DMS153 treated with DMSO at 0.1 percent for 48 hours (cell line): ENCODE results near the gene L1TD1.
"Not testable (repeated sequence)": the region's sequence is repeated elsewhere in the genome, so short reads cannot be mapped to it uniquely, and the experiment has no call there.

Experiments
- DNase-seq: peaks from one replicate; lab custom pipeline; 2025; ENCODE audit not compliant: unreplicated experiment; lab: John Stamatoyannopoulos, UW

The L1TD1 gene

GRCh38 chr1:62198069-62198780 lies 3.6 kb downstream of the L1TD1 start:
- DNase-seq = no peak

GRCh38 chr1:62198781-62199125 lies 4.1 kb downstream of the L1TD1 start:
- no peak for DNase-seq

DNA sequence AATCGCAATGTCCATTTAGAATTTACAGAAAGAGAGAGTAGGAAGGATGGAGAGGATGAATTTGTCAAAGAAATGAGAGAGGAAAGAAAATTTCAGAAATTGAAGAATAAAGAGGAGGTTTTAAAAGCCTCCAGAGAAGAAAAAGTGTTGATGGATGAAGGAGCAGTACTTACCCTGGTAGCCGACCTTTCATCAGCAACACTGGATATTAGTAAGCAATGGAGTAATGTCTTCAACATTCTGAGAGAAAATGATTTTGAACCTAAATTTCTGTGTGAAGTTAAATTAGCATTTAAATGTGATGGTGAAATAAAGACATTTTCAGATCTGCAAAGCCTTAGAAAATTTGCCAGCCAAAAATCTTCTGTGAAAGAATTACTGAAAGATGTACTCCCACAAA lies 12.5 kb downstream of the L1TD1 start:
- DNase-seq = no peak

DNA sequence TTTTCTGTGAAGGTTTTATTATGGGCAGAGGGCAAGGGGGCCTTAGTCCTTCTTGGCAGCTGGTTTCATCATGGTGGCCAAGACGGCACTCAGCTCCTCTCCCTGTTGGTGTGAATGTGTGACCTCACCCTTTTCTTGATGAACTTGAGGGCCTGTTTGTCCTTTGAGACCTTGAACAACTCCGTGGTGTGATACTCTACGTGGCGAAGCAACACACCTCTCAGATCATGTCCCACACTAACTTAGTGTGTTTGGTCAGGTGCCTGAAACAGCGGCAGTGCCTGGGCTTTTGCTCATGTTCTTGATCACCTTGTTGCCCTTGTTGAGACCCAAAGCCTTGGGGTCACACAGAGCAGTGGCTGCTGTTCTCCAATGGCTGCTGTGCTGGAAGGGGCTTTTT lies 13.4 kb downstream of the L1TD1 start:
- no peak for DNase-seq

- no peak for DNase-seq
These were observed 14.3 kb downstream of the L1TD1 start for GRCh38 chr1:62208970-62209369.

GRCh38 chr1:62209931-62210595 lies 15.4 kb downstream of the L1TD1 start:
- no peak for DNase-seq

DNA sequence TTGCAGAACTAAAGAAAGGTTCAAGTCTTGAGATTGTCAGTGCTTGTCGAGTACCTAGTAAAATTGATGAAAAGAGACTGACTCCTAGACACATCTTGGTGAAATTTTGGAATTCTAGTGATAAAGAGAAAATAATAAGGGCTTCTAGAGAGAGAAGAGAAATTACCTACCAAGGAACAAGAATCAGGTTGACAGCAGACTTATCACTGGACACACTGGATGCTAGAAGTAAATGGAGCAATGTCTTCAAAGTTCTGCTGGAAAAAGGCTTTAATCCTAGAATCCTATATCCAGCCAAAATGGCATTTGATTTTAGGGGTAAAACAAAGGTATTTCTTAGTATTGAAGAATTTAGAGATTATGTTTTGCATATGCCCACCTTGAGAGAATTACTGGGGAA lies 16.3 kb downstream of the L1TD1 start:
- no peak for DNase-seq

DNA sequence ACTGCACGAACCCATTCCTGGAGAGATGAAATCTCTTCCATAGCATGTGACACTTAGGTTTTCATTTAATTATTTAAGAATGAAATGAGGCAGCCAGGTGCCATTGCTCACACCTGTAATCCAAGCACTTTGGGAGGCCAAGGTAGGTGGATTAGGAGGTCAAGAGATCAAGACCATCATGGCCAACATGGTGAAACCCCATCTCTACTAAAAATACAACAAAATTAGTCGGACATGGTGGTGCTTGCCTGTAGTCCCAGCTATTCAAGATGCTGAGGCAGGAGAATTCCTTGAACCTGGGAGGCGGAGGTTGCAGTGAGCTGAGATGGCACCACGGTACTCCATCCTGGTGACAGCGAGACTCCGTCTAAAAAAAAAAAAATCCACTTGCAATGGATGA lies 17.8 kb downstream of the L1TD1 start:
- no peak for DNase-seq

DNA sequence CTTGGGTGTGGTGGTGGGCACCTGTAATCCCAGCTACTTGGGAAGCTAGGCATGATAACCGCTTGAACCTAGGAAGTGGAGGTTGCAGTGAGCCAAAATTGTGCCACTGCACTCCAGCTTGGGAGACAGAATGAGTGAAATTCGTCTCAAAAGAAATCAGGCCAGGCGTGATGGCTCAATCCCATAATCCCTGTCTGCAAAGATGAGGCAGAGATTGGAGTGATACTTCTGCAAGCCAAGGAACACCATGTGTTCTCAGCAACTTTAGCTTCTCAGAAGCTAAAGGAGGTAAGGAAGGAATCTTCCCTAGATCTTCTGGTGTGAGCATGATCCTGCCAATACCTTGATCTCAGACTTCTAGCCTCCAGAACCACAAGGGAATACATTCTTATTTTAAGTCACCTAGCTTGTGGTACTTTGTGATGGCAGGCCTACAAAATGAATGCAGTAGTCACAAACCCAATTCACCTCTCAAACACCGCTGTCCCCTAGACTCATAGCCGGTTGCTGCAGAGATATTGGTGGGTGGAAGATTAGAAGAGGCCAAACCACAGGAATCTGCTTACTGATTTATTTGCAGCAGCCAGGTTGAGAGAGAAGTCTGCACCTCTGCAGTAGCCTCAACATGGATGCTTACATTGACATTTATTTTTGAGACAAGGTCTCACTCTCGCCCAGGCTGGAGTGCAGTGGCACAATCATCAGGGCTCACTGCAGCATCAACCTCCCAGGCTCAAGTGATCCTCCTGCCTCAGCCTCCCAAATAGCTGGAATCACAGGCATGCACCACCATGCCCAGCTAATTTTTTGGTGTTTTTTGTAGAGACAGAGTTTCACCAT lies 18.6 kb downstream of the L1TD1 start:
- DNase-seq = no peak

GRCh38 chr1:62218604-62219003 lies 24.0 kb downstream of the L1TD1 start:
- no peak for DNase-seq

DNA sequence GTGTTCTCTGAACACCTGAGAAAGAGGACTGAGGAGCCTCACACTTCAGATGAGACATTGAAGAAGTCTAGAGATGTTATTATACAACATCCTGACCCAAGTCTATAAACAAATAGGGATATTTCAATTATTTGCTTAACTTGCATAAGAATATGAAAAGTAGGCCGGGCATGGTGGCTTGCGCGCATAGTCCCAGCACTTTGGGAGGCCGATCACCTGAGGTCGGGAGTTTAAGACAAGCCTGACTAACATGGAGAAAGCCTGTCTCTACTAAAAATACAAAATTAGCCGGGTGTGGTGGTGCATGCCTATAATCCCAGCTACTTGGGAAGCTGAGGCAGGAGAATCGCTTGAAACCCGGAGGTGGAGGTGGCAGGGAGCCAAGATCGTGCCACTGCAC lies 25.8 kb downstream of the L1TD1 start:
- DNase-seq = not testable (repeated sequence)

- DNase-seq = no peak
These were observed 26.5 kb downstream of the L1TD1 start for GRCh38 chr1:62221171-62221570.

- DNase-seq = no peak
These were observed 27.7 kb downstream of the L1TD1 start for GRCh38 chr1:62222321-62222720.

- no peak for DNase-seq
These were observed 29.5 kb downstream of the L1TD1 start for GRCh38 chr1:62224182-62224581.

DNA sequence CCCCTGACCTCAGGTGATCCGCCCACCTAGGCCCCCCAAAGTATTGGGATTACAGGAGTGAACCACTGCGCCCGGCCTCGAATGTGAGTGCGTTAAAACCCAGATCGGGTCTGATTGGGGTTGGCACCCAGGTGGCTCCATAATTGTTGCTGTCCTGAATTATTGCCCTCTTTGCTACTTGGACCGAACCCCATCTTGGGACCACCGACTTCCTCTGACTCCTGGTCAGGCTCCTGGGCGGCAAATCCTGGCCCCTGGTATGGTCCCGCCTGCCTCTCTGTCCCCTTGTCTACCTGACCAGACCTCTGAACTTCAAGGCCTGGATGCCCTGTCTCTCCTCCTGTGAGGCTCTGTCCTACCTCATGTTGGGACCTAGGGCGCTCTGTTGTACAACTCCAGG lies 32.8 kb downstream of the L1TD1 start:
- DNase-seq = no peak

DNA sequence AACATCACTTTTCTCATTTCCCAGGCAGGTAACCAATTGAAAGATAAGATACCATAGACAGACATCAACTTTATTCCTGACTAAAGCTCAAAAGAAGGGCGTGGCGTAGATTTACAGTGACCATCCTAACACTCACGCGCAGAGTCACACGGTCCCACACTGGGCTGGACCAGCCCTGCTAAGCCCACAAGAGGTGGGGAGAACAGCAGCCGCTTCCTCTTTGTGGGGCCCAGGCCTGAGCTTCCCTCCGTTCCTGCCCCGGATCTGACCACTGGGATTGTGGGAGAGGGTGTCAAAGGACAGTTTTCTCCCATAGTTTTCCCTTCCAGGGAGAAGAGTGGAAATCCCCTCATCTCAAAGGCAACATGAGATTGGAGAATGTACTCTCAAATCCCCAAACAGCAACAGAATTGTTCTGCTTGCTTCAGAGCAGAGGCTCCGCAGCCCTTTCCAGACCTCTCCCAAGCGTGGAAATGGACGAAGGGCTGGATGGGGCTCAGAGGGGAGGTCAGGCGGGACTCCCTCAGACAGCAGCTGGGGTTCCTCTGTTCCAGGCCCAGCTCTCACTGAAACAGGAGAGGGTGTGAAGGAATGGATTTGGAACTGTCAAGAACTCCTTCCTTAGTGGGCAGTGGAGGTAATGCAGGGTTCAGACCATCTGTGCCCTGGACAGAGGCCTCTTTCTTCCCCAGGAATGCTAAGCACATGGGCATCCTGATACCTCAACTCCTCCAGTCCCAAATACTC lies 33.7 kb downstream of the L1TD1 start:
- DNase-seq = no peak

DNA sequence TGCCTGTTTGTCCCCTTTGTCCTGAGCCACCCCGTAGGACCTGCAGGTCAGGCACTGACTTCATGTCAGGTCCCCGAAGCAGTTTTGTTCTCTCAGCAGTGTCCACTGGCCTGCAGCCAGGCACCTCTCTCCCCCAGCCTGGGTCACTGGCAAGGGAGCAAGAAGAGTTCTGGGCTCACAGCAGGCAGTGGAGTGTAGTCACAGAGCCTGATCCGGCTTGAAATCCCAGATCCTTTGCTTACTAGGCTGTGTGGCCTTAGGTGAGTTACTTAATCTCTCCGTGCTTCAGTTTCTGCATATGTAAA lies 34.2 kb downstream of the L1TD1 start:
- no peak for DNase-seq

GRCh38 chr1:62229468-62229867 lies 34.8 kb downstream of the L1TD1 start:
- DNase-seq = no peak

DNA sequence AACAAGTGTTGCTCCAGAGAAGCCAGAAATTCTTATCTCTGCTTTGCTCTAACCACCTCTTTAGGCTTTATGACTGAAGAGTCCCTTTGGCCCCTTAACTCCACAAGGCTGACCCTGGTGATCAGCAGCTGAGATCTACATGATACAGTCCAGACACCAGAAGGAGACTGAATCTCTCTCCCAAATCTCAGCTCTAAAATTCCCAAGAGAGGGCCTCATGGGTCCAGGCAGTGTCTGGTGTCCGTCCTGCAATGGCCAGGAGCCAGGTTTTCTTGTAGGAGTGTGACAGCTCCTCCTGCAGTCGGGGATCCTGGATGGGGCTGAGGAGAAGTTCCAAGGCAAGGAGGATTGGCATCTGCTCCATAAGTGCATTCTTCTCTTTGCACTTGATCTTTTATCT lies 35.3 kb downstream of the L1TD1 start:
- no peak for DNase-seq

DNA sequence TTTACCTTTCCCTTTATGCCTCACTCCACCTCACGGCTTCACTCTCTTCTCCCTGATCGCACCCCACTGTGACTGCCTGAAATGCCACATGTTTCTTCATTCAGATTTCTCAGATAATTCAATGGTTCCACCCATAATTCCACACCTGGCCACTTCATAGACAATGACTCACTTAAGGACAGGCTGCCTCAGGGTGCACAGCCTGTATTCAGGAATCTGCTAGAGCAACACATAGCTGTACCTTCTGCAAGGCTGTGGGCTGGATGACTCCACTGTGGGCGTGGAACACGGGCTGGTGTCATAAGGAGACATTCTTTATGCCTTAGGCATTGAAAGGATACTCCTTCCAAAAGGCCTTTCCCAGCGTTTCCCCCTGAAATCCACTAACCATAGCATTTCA lies 36.1 kb downstream of the L1TD1 start:
- no peak for DNase-seq

DNA sequence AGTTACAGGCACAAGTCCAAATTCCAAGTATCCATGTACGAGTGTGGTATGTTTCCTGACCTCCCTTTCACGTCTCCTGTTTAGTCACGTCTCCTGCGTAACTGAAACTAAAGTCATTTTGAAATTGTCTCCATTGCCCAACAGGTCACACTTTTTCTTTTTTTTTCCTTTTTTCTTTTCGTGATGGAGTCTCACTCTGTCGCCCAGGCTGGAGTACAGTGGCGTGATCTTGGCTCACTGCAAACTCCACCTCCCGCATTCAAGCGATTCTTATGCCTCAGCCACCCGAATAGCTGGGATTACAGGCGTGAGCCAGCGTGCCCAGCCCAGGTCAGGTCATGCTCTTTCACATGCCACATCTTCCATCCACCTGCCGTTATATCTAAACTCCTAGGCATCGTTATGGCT lies 38.2 kb downstream of the L1TD1 start:
- DNase-seq = no peak
